Suprapubic skin (tissue), 4 donors: ENCODE results near the gene FOXN3.

Source experiments
- CTCF ChIP-seq, 2 donors: fragments of 200-600 bp in 1 of 2; fragments of 450-650 bp in 1 of 2; sonication (generic) in 1 of 2; IDR thresholded peaks; one replicate each; pipeline ENCODE4 v1.5.1; 2016 to 2019; ENCODE audit warnings: antibody characterized with exemption in 2 of 2, mild to moderate bottlenecking in 1 of 2, moderate library complexity in 1 of 2
- EP300 ChIP-seq: sonication (generic); formaldehyde crosslinking; IDR thresholded peaks from one replicate; pipeline ENCODE4 v1.6.1; 2017; ENCODE audit warnings: antibody characterized with exemption
- POLR2A ChIP-seq, 2 donors: fragments of 450-650 bp; IDR thresholded peaks; one replicate each; pipeline ENCODE4 v1.6.1; 2017; ENCODE audit warnings: antibody characterized with exemption in 2 of 2, mild to moderate bottlenecking in 2 of 2, moderate library complexity in 2 of 2
- POLR2AphosphoS5 ChIP-seq, 3 donors: sonication (generic); formaldehyde crosslinking; IDR thresholded peaks; one replicate each; pipeline ENCODE4 v1.6.1; 2017; ENCODE audit warnings: antibody characterized with exemption in 3 of 3

- TF ChIP-seq CTCF (IDR thresholded peaks at IDR 0.05), result no peak
- TF ChIP-seq POLR2A (IDR thresholded peaks at IDR 0.05), result no peak
- no peak for TF ChIP-seq EP300
- TF ChIP-seq POLR2AphosphoS5 (IDR thresholded peaks at IDR 0.05), result no peak
These were observed 112.5 kb downstream of the FOXN3 start for GRCh38 chr14:89304561-89304960.
